GM12878 (cell line): ENCODE results near the gene STX1B. TPM values are rescaled to one million over a fixed set of nuclear protein-coding genes. Genes with fewer than 3 reads are reported as not detected.

ENCODE experiments used
- ATAC-seq: fragments of 200-7000 bp; cut with Tn5 transposase; 3 replicates; pipeline ENCODE4 v1.9.1; 2020; ENCODE audit warnings: mild to moderate bottlenecking, moderate library complexity
- BruUV-seq: library from RNA; stranded (reverse); fragments of 400-500 nt; replicated peaks from 2 replicates; lab custom pipeline; 2021; lab: Mats Ljungman, UMichigan
- CTCF ChIA-PET: fragments of 300-600 bp; sonication (Branson Sonifier 250); formaldehyde crosslinking; extraction: SDS; loops from one replicate; lab custom pipeline; 2021; ENCODE audit warnings: inconsistent platforms; lab: Yijun Ruan, JAX
- POLR2A ChIA-PET: fragments of 350-600 bp; formaldehyde crosslinking; extraction: SDS; loops from one replicate; lab custom pipeline; 2021; ENCODE audit warnings: inconsistent platforms; lab: Charles Lee
- RAD21 ChIA-PET: fragments of 300-600 bp; sonication (Branson Sonifier 250); formaldehyde crosslinking; loops from one replicate; lab custom pipeline; 2023; ENCODE audit warnings: antibody characterized with exemption; ENCODE audit not compliant: unreplicated experiment; lab: Charles Lee
- SMC1A ChIA-PET: fragments of 300-600 bp; sonication (Branson Sonifier 250); formaldehyde crosslinking; loops from one replicate; lab custom pipeline; 2023; ENCODE audit not compliant: unreplicated experiment, uncharacterized antibody; lab: Charles Lee
- DNase-seq: peaks from one replicate; pipeline ENCODE4 v3.0.0-alpha.2; 2011; ENCODE audit warnings: low read depth, low spot score
- FAIRE-seq: peaks from 3 replicates; lab custom pipeline; 2011; peaks lifted over from hg19 to GRCh38; lab: Jason Lieb, UNC
- H2AFZ ChIP-seq: 2 replicates; pipeline ENCODE4 v1.6.0; 2011; ENCODE audit warnings: low read depth, low read length, control low read depth; ENCODE audit not compliant: control insufficient read depth
- H3K27ac ChIP-seq: 2 replicates; pipeline ENCODE4 v1.5.1; 2011; ENCODE audit warnings: control low read depth; ENCODE audit not compliant: control insufficient read depth, insufficient read depth
- H3K27me3 ChIP-seq, 2 experiments: replicated peaks in 1 of 2; 2 replicates each; pipeline versions ENCODE4 v1.6.0 to v1.6.1; 2011; ENCODE audit warnings: low read length in 1 of 2; ENCODE audit not compliant: control insufficient read depth in 2 of 2, insufficient read depth in 2 of 2
- H3K36me3 ChIP-seq, 2 experiments: 2 replicates each; pipeline ENCODE4 v1.5.1; 2011; ENCODE audit warnings: low read length in 1 of 2; ENCODE audit not compliant: control insufficient read depth in 2 of 2, insufficient read depth in 2 of 2
- H3K4me1 ChIP-seq: 2 replicates; pipeline ENCODE4 v1.6.1; 2011; ENCODE audit warnings: mild to moderate bottlenecking, low read length, moderate library complexity, mixed read lengths; ENCODE audit not compliant: control insufficient read depth, insufficient read depth
- H3K4me2 ChIP-seq: 2 replicates; pipeline ENCODE4 v1.6.0; 2011; ENCODE audit warnings: control low read depth; ENCODE audit not compliant: control insufficient read depth, insufficient read depth
- H3K4me3 ChIP-seq: fragments of 200-600 bp; sonication (generic); 2 replicates; pipeline ENCODE4 v1.5.1; 2016
- H3K79me2 ChIP-seq: 2 replicates; pipeline ENCODE4 v1.6.0; 2011; ENCODE audit warnings: low read length; ENCODE audit not compliant: control insufficient read depth, insufficient read depth
- H3K9ac ChIP-seq: 2 replicates; pipeline ENCODE4 v1.8.0; 2011; ENCODE audit warnings: low read length, control low read depth, mixed read lengths; ENCODE audit not compliant: control insufficient read depth, insufficient read depth
- H3K9me3 ChIP-seq: replicated peaks from 3 replicates; pipeline ENCODE4 v1.5.1; 2011; ENCODE audit warnings: mild to moderate bottlenecking, low read length; ENCODE audit not compliant: control insufficient read depth, insufficient read depth
- H4K20me1 ChIP-seq: 2 replicates; pipeline ENCODE4 v1.6.0; 2011; ENCODE audit not compliant: control insufficient read depth, insufficient read depth
- BCL11A ChIP-seq: IDR thresholded peaks from 2 replicates; pipeline ENCODE4 v1.6.1; 2011; ENCODE audit warnings: low read depth, low read length
- BRCA1 ChIP-seq: IDR thresholded peaks from 2 replicates; pipeline ENCODE4 v1.6.1; 2011; ENCODE audit warnings: low read depth, low read length, improper control_type of control experiment
- DPF2 ChIP-seq: fragments of 450-650 bp; IDR thresholded peaks from 2 replicates; pipeline ENCODE4 v1.6.1; 2017; ENCODE audit warnings: mild to moderate bottlenecking
- HSF1 ChIP-seq: fragments of 150-350 bp; IDR thresholded peaks from 2 replicates; pipeline ENCODE4 v1.6.1; 2014; ENCODE audit warnings: mild to moderate bottlenecking, low read depth, low read length
- IKZF1 ChIP-seq: fragments of 450-650 bp; conservative IDR thresholded peaks from 2 replicates; pipeline ENCODE4 v1.6.1; 2017; ENCODE audit warnings: antibody characterized with exemption, mild to moderate bottlenecking
- IKZF2 ChIP-seq, 2 experiments: fragments of 450-650 bp; IDR thresholded peaks; 2 replicates each; pipeline ENCODE4 v1.6.1; 2017; ENCODE audit warnings: mild to moderate bottlenecking in 2 of 2, moderate library complexity in 2 of 2
- LARP7 ChIP-seq: fragments of 450-650 bp; IDR thresholded peaks from 2 replicates; pipeline ENCODE4 v1.6.1; 2017; ENCODE audit warnings: mild to moderate bottlenecking
- MEF2B ChIP-seq: fragments of 450-650 bp; IDR thresholded peaks from 2 replicates; pipeline ENCODE4 v1.6.1; 2018; ENCODE audit warnings: mild to moderate bottlenecking, moderate library complexity; ENCODE audit not compliant: partially characterized antibody, poor library complexity, severe bottlenecking
- MXI1 ChIP-seq: fragments of 150-350 bp; IDR thresholded peaks from 2 replicates; pipeline ENCODE4 v1.6.1; 2011; ENCODE audit warnings: low read depth, mild to moderate bottlenecking, inconsistent platforms, low read length, improper control_type of control experiment
- MYC ChIP-seq: IDR thresholded peaks from 2 replicates; pipeline ENCODE4 v1.6.1; 2011; ENCODE audit warnings: mild to moderate bottlenecking, low read length, moderate library complexity, inconsistent platforms; ENCODE audit not compliant: insufficient read depth, insufficient replicate concordance, insufficient read length, severe bottlenecking
- NBN ChIP-seq: fragments of 450-650 bp; IDR thresholded peaks from 2 replicates; pipeline ENCODE4 v1.6.1; 2016
- NR2C1 ChIP-seq: fragments of 450-650 bp; IDR thresholded peaks from 2 replicates; pipeline ENCODE4 v1.6.1; 2017; ENCODE audit warnings: antibody characterized with exemption, mild to moderate bottlenecking, moderate library complexity
- NRF1 ChIP-seq: conservative IDR thresholded peaks from 2 replicates; pipeline ENCODE4 v1.6.1; 2011; ENCODE audit warnings: mild to moderate bottlenecking, low read depth, low read length, improper control_type of control experiment
- PAX8 ChIP-seq: fragments of 450-650 bp; IDR thresholded peaks from 2 replicates; pipeline ENCODE4 v1.6.1; 2017; ENCODE audit warnings: mild to moderate bottlenecking, moderate library complexity
- POLR2A ChIP-seq: IDR thresholded peaks from 2 replicates; pipeline ENCODE4 v1.6.1; 2011; ENCODE audit warnings: low read depth, mild to moderate bottlenecking, low read length
- RAD21 ChIP-seq: IDR thresholded peaks from 2 replicates; pipeline ENCODE4 v1.6.1; 2011; ENCODE audit warnings: mild to moderate bottlenecking, low read depth, low read length, moderate library complexity; ENCODE audit not compliant: insufficient read depth
- RELA ChIP-seq: fragments of 450-650 bp; IDR thresholded peaks from 2 replicates; pipeline ENCODE4 v1.8.0; 2014; ENCODE audit warnings: borderline replicate concordance; ENCODE audit not compliant: partially characterized antibody
- RUNX3 ChIP-seq: IDR thresholded peaks from 2 replicates; pipeline ENCODE4 v1.6.1; 2012; ENCODE audit warnings: low read length, inconsistent platforms
- SMC3 ChIP-seq: IDR thresholded peaks from 2 replicates; pipeline ENCODE4 v1.6.1; 2011; ENCODE audit warnings: low read length, improper control_type of control experiment, borderline replicate concordance
- SREBF1 ChIP-seq: IDR thresholded peaks from 2 replicates; pipeline ENCODE4 v1.6.1; 2012; ENCODE audit warnings: mild to moderate bottlenecking, low read length
- SUZ12 ChIP-seq: fragments of 200-600 bp; sonication (generic); IDR thresholded peaks from one replicate; pipeline ENCODE4 v1.6.1; 2018; ENCODE audit warnings: antibody characterized with exemption, mild to moderate bottlenecking; ENCODE audit not compliant: unreplicated experiment
- YY1 ChIP-seq: IDR thresholded peaks from 2 replicates; pipeline ENCODE4 v1.6.1; 2011; ENCODE audit warnings: low read depth, mild to moderate bottlenecking, low read length
- ZNF24 ChIP-seq: fragments of 450-650 bp; IDR thresholded peaks from 2 replicates; pipeline ENCODE4 v1.6.1; 2017; ENCODE audit warnings: antibody characterized with exemption, mild to moderate bottlenecking
- WGBS: methylation state at CpG from one replicate; pipeline ENCODE4 v1.1.6; 2016; ENCODE audit warnings: low lambda C conversion rate; ENCODE audit not compliant: insufficient replicate concordance, insufficient coverage; ENCODE audit errors: missing lambda C conversion rate; 5-methylcytosine and 5-hydroxymethylcytosine counted together
- in situ Hi-C: fragments of 300-500 bp; cut with MboI; formaldehyde crosslinking; loops from 9 replicates; pipeline ENCODE4 v1.14.3; 2018; ENCODE audit warnings: mixed read lengths
- intact Hi-C: fragments of 100-400 bp; cut with micrococcal nuclease; formaldehyde crosslinking; loops from one replicate; pipeline ENCODE4 v1.14.2; 2022; ENCODE audit not compliant: unreplicated experiment
- polyA plus RNA-seq, 11 experiments: library from polyadenylated mRNA; depleted of rRNA in 4 of 11; unstranded in 6 of 11; stranded (reverse) in 5 of 11; fragments of >200 nt; fragmentation: Nextera tagmentation in 4 of 11; fragmentation: Illumina TruSeq in 1 of 11; extraction: Ambion mirVana in 4 of 11; extraction: Trizol in 1 of 11; gene quantifications; 1 replicate in 1 of 11; 2 replicates in 10 of 11; pipeline versions ENCODE4 v1.2.1 to v1.2.3, GENCODE V29; 2011 to 2016; ENCODE audit warnings: inconsistent platforms in 2 of 11, missing spikeins in 2 of 11, low read depth in 1 of 11
- total RNA-seq, 4 experiments: library from RNA; depleted of rRNA in 3 of 4; stranded (reverse); fragments of >200 nt in 3 of 4; fragmentation: Illumina TruSeq in 1 of 4; extraction: Trizol in 1 of 4; gene quantifications; 2 replicates each; pipeline versions ENCODE4 v1.2.1 to v1.2.3, GENCODE V29; 2013 to 2021
- TF ChIP-seq, protein P1 (sequence below): fragments of 450-650 bp; IDR thresholded peaks from 2 replicates; pipeline ENCODE4 v1.6.1; 2017; ENCODE audit warnings: mild to moderate bottlenecking

The STX1B gene
- total and polyA plus RNA-seq, 10 of the 15 experiments (the other 5 are each of a cell fraction or from before 2014, with no cell fraction given), result 0.22 to 2.5 (median 1.1) TPM

GRCh38 chr16:30953511-30954124 is 56.8 kb downstream of the STX1B start:
- FAIRE-seq (peak; percentile 64), DNase-seq (no peak), ATAC-seq (peak; percentile 57)
- no peak overlapping the region for H3K4me2 ChIP-seq
- no peaks in the 10 kb centered on the region for H4K20me1 ChIP-seq
- H2AFZ ChIP-seq, result no peak overlapping the region
- peaks cover 16% of the 10 kb centered on the region for H3K4me1 ChIP-seq
- H3K9me3 ChIP-seq, result no peaks in the 10 kb centered on the region
- H3K4me3 ChIP-seq, result no peak overlapping the region
- SMC1A ChIA-PET, result interaction anchor here (0.7 to 2.5 kb wide), 12 partner anchors 12 to 507 kb away, joined by 3 to 12 read pairs (median 5); partner anchors contain the start of genes HSD3B7, ZNF646 and ZNF668
- no TSS peak for BruUV-seq
- intact Hi-C loops (loop anchor here (1.0 to 10.0 kb wide), 4 partner anchors 141 to 921 kb away; partner anchors contain the start of genes VKORC1 and ZNF267), in situ Hi-C loops (loop anchor here (10.0 kb wide), 2 partner anchors 761 to 921 kb away; partner anchors contain the start of gene ZNF267)
- CTCF ChIA-PET, result interaction anchor here (0.6 to 3.6 kb wide), 36 partner anchors 9 to 918 kb away, joined by 3 to 37 read pairs (median 4); partner anchors contain the start of genes HSD3B7, VKORC1, ZNF646 and ZNF668
- no peak overlapping the region for H3K27ac ChIP-seq
- H3K9ac ChIP-seq, result no peak overlapping the region
- POLR2A ChIA-PET, result interaction anchor here (0.5 to 0.8 kb wide), 4 partner anchors 28 to 915 kb away, joined by 3 to 4 read pairs (median 4); no protein-coding TSS in a partner anchor
- RAD21 ChIA-PET, result interaction anchor here (0.5 to 2.5 kb wide), 11 partner anchors 11 to 507 kb away, joined by 3 to 17 read pairs (median 4); partner anchors contain the start of genes ZNF646 and ZNF668
- H3K27me3 ChIP-seq, result no peaks in the 10 kb centered on the region
- H3K36me3 ChIP-seq, result 0 out of 4 replicates have a peak, but pooled peaks cover 0 to 8% of the 10 kb centered on the region in 2 experiments
- WGBS, result 38% methylated on average over 15 of the region's 15 CpGs
- peaks cover 23% of the 10 kb centered on the region for H3K79me2 ChIP-seq
- TF ChIP-seq LARP7, result no peak
- no peak for TF ChIP-seq NR2C1
- peak; percentile 18 to 25; a peak in 2 of 4 replicates for TF ChIP-seq IKZF2 (IDR thresholded peaks at IDR 0.05)
- TF ChIP-seq POLR2A, result peak; percentile 39
- TF ChIP-seq NBN, result peak; percentile 61; the same call in 1 of the 2 replicates
- peak; percentile 20; the same call in 1 of the 2 replicates for TF ChIP-seq RUNX3
- no peak for TF ChIP-seq SUZ12
- no peak for TF ChIP-seq MXI1
- TF ChIP-seq MYC, result peak; percentile 21
- TF ChIP-seq SMC3, result peak; percentile 48
- TF ChIP-seq IKZF1, result peak; percentile 46; the same call in 1 of the 2 replicates
- TF ChIP-seq BCL11A, result no peak
- no peak for TF ChIP-seq RELA
- TF ChIP-seq MEF2B, result peak; percentile 42
- 0 out of 2 replicates have a peak, but pooled peaks have one; percentile 18 for TF ChIP-seq DPF2
- no peak for TF ChIP-seq NRF1
- TF ChIP-seq ZNF24, result no peak
- TF ChIP-seq, protein P1, sequence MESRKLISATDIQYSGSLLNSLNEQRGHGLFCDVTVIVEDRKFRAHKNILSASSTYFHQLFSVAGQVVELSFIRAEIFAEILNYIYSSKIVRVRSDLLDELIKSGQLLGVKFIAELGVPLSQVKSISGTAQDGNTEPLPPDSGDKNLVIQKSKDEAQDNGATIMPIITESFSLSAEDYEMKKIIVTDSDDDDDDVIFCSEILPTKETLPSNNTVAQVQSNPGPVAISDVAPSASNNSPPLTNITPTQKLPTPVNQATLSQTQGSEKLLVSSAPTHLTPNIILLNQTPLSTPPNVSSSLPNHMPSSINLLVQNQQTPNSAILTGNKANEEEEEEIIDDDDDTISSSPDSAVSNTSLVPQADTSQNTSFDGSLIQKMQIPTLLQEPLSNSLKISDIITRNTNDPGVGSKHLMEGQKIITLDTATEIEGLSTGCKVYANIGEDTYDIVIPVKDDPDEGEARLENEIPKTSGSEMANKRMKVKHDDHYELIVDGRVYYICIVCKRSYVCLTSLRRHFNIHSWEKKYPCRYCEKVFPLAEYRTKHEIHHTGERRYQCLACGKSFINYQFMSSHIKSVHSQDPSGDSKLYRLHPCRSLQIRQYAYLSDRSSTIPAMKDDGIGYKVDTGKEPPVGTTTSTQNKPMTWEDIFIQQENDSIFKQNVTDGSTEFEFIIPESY, result peak; percentile 98
- no peak for TF ChIP-seq BRCA1
- TF ChIP-seq YY1, result peak; percentile 69
- TF ChIP-seq SREBF1, result no peak
- TF ChIP-seq HSF1, result no peak
- peak; percentile 57 for TF ChIP-seq RAD21
- TF ChIP-seq PAX8, result no peak
